ENCODE results near the gene ANKRD35. TPM values are rescaled to one million over a fixed set of nuclear protein-coding genes. Genes with fewer than 3 reads are reported as not detected.

ANKRD35 gene
- polyA plus RNA-seq, 1 of the 3 experiments (the other 2 are of a cell fraction), result 0.08 TPM

DNA sequence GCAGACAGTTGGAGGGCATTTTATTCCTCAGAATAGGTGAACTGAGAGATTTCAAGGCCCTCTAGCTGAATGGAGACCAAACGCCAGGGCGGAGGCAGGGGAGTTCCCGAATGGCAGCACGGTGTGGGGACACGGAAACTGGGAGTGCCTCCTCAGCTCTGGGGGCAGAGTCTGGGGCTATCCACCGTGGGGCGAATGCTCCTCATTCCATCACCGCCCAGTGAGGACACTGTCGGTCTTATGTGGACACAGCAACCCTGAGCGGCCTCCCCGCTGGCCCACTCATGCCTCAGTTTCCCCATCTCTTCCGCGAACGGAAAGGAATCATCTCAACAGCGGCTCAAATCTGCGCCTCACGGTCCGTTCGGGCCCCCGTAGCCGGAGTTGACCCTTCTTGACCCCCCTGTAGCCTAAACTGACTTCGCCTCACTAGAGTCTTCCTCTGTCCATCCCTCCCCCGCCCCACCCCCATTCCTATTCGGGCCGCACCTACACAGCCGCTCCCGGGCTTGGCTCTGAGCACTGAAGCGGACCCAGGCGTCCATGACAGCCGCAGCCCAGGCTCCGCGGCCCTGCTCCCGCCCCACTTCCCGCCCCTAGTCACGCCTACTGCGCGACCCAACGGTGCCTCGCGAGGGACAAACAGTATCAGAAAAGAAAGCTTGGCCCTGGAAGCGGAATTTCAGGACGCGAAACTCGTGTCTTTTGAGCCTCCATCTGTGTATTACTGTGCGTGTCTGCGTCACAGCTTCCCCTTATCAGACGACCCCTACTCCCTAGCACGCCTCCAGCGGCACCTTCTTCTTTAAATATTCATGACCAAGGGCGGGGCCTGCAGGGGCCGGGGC is 32.7 kb upstream of the ANKRD35 start, which contains the start of gene PEX11B:
Gene PEX11B, minus strand, starts transcription at position 574 of the 848 bp plus-strand sequence. Its CDS starts 29 bp downstream, at position 545.
- POLR2A ChIA-PET, result interaction anchor here (1.0 to 2.3 kb wide), 3 partner anchors 10 to 46 kb away, joined by 7 to 19 read pairs (median 10); partner anchors contain the start of genes ANKRD34A, LIX1L, POLR3GL and RBM8A
- WGBS (ENCODE audit: low lambda C conversion rate), result 3% methylated on average over 38 of the region's 51 CpGs
- peak within 1 kb of the TSS; percentile 80 for H3K9ac ChIP-seq
- H4K20me1 ChIP-seq (ENCODE audit: insufficient read depth), result no peaks in the 10 kb centered on the region
- peaks cover 0 to 18% of the 10 kb centered on the region in 2 experiments; a peak in 2 of 4 replicates for H3K4me1 ChIP-seq (ENCODE audit: control insufficient read depth in 1 of 2, insufficient read depth in 2 of 2, low read depth in 1 of 2, low read length in 1 of 2)
- no peaks in the 10 kb centered on the region for H3K27me3 ChIP-seq (ENCODE audit: insufficient read depth)
- H3K9me2 ChIP-seq, result no peaks in the 10 kb centered on the region
- H3K79me2 ChIP-seq (ENCODE audit: insufficient read depth), result peaks cover 19% of the 10 kb centered on the region
- H3F3A ChIP-seq (replicated peaks; ENCODE audit: insufficient read depth), result peaks cover 30% of the 10 kb centered on the region
- peak within 1 kb of the TSS; percentile 85 to 95 for H3K27ac ChIP-seq (ENCODE audit: low read depth in 2 of 2, low read length in 1 of 2)
- H2AFZ ChIP-seq (ENCODE audit: low read depth), result peak within 1 kb of the TSS; percentile 86
- H3K4me3 ChIP-seq (ENCODE audit: low read depth in 2 of 2, low read length in 1 of 2), result peak within 1 kb of the TSS; percentile 83 to 86
- CTCF ChIA-PET, result interaction anchor here (0.6 to 16.4 kb wide), 8 partner anchors 8 to 73 kb away, joined by 3 to 281 read pairs (median 5); partner anchors contain the start of genes ITGA10, LIX1L, NUDT17 and RBM8A
- H3K36me3 ChIP-seq (replicated peaks in 1 of 2; ENCODE audit: control insufficient read depth in 1 of 2, insufficient read depth in 2 of 2, low read length in 1 of 2), result peaks cover 24 to 33% of the 10 kb centered on the region in 2 experiments
- no peaks in the 10 kb centered on the region for H3K9me3 ChIP-seq
- DNase-seq, result peak; percentile 90
- H3K4me2 ChIP-seq, result peak within 1 kb of the TSS; percentile 91
- no peak for TF ChIP-seq RAD21 (IDR thresholded peaks at IDR 0.05; ENCODE audit: low read length)
- no peak for TF ChIP-seq RXRA (IDR thresholded peaks at IDR 0.05; ENCODE audit: borderline replicate concordance, low read depth)
- no peak for TF ChIP-seq RFX5 (IDR thresholded peaks at IDR 0.05; ENCODE audit: low read length)
- no peak for TF ChIP-seq FOXJ3 (CRISPR knock-in tag; IDR thresholded peaks at IDR 0.05)
- TF ChIP-seq GATA2 (CRISPR knock-in tag; IDR thresholded peaks at IDR 0.05), result no peak
- TF ChIP-seq MEF2A (IDR thresholded peaks at IDR 0.05; ENCODE audit: borderline replicate concordance, low read depth), result no peak
- TF ChIP-seq GABPA (IDR thresholded peaks at IDR 0.05; ENCODE audit: low read depth), result no peak
- TF ChIP-seq FOXM1 (IDR thresholded peaks at IDR 0.05; ENCODE audit: low read depth), result no peak
- peak; percentile 33; the same call in 1 of the 2 replicates for TF ChIP-seq POLR2AphosphoS5 (IDR thresholded peaks at IDR 0.05; ENCODE audit: low read depth, low read length)
- TF ChIP-seq MXI1 (IDR thresholded peaks at IDR 0.05; ENCODE audit: low read depth, low read length), result peak; percentile 77; the same call in 1 of the 2 replicates
- TF ChIP-seq, protein P1, sequence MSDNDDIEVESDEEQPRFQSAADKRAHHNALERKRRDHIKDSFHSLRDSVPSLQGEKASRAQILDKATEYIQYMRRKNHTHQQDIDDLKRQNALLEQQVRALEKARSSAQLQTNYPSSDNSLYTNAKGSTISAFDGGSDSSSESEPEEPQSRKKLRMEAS (IDR thresholded peaks at IDR 0.05; ENCODE audit: low read depth), result peak; percentile 73
- TF ChIP-seq, protein P2, sequence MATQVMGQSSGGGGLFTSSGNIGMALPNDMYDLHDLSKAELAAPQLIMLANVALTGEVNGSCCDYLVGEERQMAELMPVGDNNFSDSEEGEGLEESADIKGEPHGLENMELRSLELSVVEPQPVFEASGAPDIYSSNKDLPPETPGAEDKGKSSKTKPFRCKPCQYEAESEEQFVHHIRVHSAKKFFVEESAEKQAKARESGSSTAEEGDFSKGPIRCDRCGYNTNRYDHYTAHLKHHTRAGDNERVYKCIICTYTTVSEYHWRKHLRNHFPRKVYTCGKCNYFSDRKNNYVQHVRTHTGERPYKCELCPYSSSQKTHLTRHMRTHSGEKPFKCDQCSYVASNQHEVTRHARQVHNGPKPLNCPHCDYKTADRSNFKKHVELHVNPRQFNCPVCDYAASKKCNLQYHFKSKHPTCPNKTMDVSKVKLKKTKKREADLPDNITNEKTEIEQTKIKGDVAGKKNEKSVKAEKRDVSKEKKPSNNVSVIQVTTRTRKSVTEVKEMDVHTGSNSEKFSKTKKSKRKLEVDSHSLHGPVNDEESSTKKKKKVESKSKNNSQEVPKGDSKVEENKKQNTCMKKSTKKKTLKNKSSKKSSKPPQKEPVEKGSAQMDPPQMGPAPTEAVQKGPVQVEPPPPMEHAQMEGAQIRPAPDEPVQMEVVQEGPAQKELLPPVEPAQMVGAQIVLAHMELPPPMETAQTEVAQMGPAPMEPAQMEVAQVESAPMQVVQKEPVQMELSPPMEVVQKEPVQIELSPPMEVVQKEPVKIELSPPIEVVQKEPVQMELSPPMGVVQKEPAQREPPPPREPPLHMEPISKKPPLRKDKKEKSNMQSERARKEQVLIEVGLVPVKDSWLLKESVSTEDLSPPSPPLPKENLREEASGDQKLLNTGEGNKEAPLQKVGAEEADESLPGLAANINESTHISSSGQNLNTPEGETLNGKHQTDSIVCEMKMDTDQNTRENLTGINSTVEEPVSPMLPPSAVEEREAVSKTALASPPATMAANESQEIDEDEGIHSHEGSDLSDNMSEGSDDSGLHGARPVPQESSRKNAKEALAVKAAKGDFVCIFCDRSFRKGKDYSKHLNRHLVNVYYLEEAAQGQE (IDR thresholded peaks at IDR 0.05; ENCODE audit: low read depth, low read length), result no peak
- TF ChIP-seq, protein P3, sequence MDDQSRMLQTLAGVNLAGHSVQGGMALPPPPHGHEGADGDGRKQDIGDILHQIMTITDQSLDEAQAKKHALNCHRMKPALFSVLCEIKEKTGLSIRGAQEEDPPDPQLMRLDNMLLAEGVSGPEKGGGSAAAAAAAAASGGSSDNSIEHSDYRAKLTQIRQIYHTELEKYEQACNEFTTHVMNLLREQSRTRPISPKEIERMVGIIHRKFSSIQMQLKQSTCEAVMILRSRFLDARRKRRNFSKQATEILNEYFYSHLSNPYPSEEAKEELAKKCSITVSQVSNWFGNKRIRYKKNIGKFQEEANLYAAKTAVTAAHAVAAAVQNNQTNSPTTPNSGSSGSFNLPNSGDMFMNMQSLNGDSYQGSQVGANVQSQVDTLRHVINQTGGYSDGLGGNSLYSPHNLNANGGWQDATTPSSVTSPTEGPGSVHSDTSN (IDR thresholded peaks at IDR 0.05), result no peak
- TF ChIP-seq, protein P4, sequence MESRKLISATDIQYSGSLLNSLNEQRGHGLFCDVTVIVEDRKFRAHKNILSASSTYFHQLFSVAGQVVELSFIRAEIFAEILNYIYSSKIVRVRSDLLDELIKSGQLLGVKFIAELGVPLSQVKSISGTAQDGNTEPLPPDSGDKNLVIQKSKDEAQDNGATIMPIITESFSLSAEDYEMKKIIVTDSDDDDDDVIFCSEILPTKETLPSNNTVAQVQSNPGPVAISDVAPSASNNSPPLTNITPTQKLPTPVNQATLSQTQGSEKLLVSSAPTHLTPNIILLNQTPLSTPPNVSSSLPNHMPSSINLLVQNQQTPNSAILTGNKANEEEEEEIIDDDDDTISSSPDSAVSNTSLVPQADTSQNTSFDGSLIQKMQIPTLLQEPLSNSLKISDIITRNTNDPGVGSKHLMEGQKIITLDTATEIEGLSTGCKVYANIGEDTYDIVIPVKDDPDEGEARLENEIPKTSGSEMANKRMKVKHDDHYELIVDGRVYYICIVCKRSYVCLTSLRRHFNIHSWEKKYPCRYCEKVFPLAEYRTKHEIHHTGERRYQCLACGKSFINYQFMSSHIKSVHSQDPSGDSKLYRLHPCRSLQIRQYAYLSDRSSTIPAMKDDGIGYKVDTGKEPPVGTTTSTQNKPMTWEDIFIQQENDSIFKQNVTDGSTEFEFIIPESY (IDR thresholded peaks at IDR 0.05; ENCODE audit: borderline replicate concordance, low read depth), result peak; percentile 84; the same call in 1 of the 2 replicates
- peak; percentile 92 for TF ChIP-seq CHD2 (IDR thresholded peaks at IDR 0.05; ENCODE audit: low read length, partially characterized antibody)
- TF ChIP-seq SIN3A (IDR thresholded peaks at IDR 0.05; ENCODE audit: borderline replicate concordance, low read depth, low read length), result peak; percentile 75; the same call in 1 of the 2 replicates
- no peak for TF ChIP-seq RCOR1 (IDR thresholded peaks at IDR 0.05; ENCODE audit: low read length)
- TF ChIP-seq FOSL2 (IDR thresholded peaks at IDR 0.05; ENCODE audit: borderline replicate concordance, low read depth), result no peak
- peak; percentile 84 for TF ChIP-seq YY1 (IDR thresholded peaks at IDR 0.05; ENCODE audit: low read depth)
- no peak for TF ChIP-seq EZH2phosphoT487 (IDR thresholded peaks at IDR 0.05; ENCODE audit: borderline replicate concordance, low read depth)
- TF ChIP-seq ELF1 (IDR thresholded peaks at IDR 0.05), result peak; percentile 65
- TF ChIP-seq, protein P5, sequence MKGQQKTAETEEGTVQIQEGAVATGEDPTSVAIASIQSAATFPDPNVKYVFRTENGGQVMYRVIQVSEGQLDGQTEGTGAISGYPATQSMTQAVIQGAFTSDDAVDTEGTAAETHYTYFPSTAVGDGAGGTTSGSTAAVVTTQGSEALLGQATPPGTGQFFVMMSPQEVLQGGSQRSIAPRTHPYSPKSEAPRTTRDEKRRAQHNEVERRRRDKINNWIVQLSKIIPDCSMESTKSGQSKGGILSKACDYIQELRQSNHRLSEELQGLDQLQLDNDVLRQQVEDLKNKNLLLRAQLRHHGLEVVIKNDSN (IDR thresholded peaks at IDR 0.05; ENCODE audit: borderline replicate concordance, low read depth), result no peak
- TF ChIP-seq, protein P6, sequence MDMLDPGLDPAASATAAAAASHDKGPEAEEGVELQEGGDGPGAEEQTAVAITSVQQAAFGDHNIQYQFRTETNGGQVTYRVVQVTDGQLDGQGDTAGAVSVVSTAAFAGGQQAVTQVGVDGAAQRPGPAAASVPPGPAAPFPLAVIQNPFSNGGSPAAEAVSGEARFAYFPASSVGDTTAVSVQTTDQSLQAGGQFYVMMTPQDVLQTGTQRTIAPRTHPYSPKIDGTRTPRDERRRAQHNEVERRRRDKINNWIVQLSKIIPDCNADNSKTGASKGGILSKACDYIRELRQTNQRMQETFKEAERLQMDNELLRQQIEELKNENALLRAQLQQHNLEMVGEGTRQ (IDR thresholded peaks at IDR 0.05; ENCODE audit: borderline replicate concordance, low read depth, low read length), result no peak
